ENCODE data around the gene CDC42EP5. TPM values are rescaled to one million over a fixed set of nuclear protein-coding genes. Genes with fewer than 3 reads are reported as not detected.

Gene CDC42EP5
- total and polyA plus RNA-seq, 4 donors = 0.28 to 2.2 (median 0.84) TPM; not detected in 1

- WGBS = 10% methylated on average over 87 of the region's 87 CpGs
- H3K27me3 ChIP-seq (ENCODE audit: control insufficient read depth in 4 of 4, insufficient read depth in 4 of 4, low read length in 3 of 4) = peaks cover 0 to 6% (median 0%) of the 10 kb centered on the region in 4 donors
- peak overlapping the region; percentile 32 to 61 (median 58) for H3K4me3 ChIP-seq (ENCODE audit: low read depth in 1 of 3, low read length in 3 of 3)
- peak; percentile 81 for DNase-seq (ENCODE audit: low spot score)
- TF ChIP-seq, protein P1, sequence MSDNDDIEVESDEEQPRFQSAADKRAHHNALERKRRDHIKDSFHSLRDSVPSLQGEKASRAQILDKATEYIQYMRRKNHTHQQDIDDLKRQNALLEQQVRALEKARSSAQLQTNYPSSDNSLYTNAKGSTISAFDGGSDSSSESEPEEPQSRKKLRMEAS (IDR thresholded peaks at IDR 0.05) = peak; percentile 34
- TF ChIP-seq FOXA2 (IDR thresholded peaks at IDR 0.05) = no peak
- TF ChIP-seq CTCF (IDR thresholded peaks at IDR 0.05; ENCODE audit: low read depth, low read length, missing input control) = peak; percentile 15
- TF ChIP-seq GABPA (IDR thresholded peaks at IDR 0.05 in 1 of 2, conservative IDR thresholded peaks at IDR 0.05 in 1 of 2) = peak in 1 of 2 donors; percentile 39
- TF ChIP-seq, protein P2, sequence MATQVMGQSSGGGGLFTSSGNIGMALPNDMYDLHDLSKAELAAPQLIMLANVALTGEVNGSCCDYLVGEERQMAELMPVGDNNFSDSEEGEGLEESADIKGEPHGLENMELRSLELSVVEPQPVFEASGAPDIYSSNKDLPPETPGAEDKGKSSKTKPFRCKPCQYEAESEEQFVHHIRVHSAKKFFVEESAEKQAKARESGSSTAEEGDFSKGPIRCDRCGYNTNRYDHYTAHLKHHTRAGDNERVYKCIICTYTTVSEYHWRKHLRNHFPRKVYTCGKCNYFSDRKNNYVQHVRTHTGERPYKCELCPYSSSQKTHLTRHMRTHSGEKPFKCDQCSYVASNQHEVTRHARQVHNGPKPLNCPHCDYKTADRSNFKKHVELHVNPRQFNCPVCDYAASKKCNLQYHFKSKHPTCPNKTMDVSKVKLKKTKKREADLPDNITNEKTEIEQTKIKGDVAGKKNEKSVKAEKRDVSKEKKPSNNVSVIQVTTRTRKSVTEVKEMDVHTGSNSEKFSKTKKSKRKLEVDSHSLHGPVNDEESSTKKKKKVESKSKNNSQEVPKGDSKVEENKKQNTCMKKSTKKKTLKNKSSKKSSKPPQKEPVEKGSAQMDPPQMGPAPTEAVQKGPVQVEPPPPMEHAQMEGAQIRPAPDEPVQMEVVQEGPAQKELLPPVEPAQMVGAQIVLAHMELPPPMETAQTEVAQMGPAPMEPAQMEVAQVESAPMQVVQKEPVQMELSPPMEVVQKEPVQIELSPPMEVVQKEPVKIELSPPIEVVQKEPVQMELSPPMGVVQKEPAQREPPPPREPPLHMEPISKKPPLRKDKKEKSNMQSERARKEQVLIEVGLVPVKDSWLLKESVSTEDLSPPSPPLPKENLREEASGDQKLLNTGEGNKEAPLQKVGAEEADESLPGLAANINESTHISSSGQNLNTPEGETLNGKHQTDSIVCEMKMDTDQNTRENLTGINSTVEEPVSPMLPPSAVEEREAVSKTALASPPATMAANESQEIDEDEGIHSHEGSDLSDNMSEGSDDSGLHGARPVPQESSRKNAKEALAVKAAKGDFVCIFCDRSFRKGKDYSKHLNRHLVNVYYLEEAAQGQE (IDR thresholded peaks at IDR 0.05) = no peak
- peak; percentile 26 for TF ChIP-seq HNF4G (IDR thresholded peaks at IDR 0.05)
- TF ChIP-seq EGR1 (IDR thresholded peaks at IDR 0.05; ENCODE audit: low read depth in 2 of 2) = peak in 1 of 2 donors; percentile 21
- peak in 1 of 2 donors; percentile 3 for TF ChIP-seq RXRA (IDR thresholded peaks at IDR 0.05)
- peak; percentile 74 for TF ChIP-seq SP1 (IDR thresholded peaks at IDR 0.05)
- TF ChIP-seq JUND (IDR thresholded peaks at IDR 0.05) = no peak
- TF ChIP-seq HNF4A (conservative IDR thresholded peaks at IDR 0.05) = peak; percentile 51 to 75
- TF ChIP-seq YY1 (IDR thresholded peaks at IDR 0.05) = no peak
- no peak for TF ChIP-seq FOXA1 (IDR thresholded peaks at IDR 0.05)
- no peak for TF ChIP-seq ZBTB33 (IDR thresholded peaks at IDR 0.05)
- TF ChIP-seq NR2F2 (IDR thresholded peaks at IDR 0.05) = no peak
- peaks cover 8 to 26% (median 17%) of the 10 kb centered on the region in 4 donors for H3K4me1 ChIP-seq (ENCODE audit: control insufficient read depth in 4 of 4, insufficient read depth in 4 of 4, low read length in 3 of 4)
- H3K9me3 ChIP-seq (ENCODE audit: control insufficient read depth in 4 of 4, low read length in 3 of 4) = no peaks in the 10 kb centered on the region
- peak overlapping the region; percentile 90 to 95 for H3K27ac ChIP-seq (ENCODE audit: low read depth in 1 of 2, low read length in 2 of 2)
- H3K9ac ChIP-seq (ENCODE audit: low read depth in 1 of 2, low read length in 2 of 2) = no peak overlapping the region
- peaks cover 0 to 18% (median 11%) of the 10 kb centered on the region in 4 donors for H3K36me3 ChIP-seq (ENCODE audit: control insufficient read depth in 4 of 4, insufficient read depth in 3 of 4, low read depth in 1 of 4, low read length in 3 of 4)
Measured at GRCh38 chr19:54464630-54465425, 8.3 kb downstream of the CDC42EP5 start.
